HTR-8/SVneo (cell line): Measurements from ENCODE around the gene THAP11.
"Not testable (repeated sequence)": the region's sequence is repeated elsewhere in the genome, so short reads cannot be mapped to it uniquely, and the experiment has no call there.

Source experiments
- DNase-seq: peaks from one replicate; pipeline ENCODE4 v3.0.0; 2011; ENCODE audit warnings: low spot score, mixed read lengths; ENCODE audit not compliant: insufficient read length
- FAIRE-seq: peaks from 2 replicates; lab custom pipeline; 2011; peaks lifted over from hg19 to GRCh38; lab: Jason Lieb, UNC

THAP11 gene

DNA sequence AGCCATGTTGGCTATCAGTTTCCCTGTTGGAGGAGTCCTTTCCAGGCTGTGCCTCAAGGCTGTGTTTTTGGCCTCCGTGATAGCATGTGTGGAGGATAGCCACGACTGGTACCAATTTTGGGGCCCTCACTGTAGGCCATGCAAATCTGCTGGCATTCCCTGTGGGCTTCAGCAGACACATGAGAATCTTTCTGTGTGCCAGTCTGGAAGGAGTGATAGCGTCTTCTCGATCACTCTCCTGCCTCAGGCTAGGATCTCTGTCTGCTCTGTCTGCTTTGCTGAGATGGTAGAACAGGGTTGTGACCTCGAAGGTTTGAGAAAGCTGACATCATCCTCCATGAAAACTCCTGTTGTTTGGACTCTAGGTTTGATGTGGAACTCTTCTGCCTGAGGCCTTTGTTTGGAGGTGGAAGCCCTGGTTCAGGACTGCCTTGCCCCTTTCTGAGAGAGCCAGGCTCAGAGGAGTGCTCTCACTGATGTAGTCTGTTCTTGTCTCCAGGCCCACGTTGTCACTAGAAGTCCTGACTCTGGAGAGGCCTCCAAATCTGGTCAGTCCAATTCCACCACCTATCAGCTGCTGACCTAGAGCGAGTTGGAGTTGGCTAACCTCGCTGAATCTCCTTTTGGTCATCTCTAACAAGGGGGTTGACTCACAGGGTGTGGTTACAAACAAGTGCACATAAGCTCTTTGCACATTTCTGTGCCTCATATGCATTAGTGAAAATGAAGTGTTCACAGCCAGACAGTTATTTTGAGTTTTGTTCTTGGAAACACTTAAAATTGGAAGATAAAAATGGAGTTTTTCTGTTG, 18.7 kb downstream of the THAP11 start:
- DNase-seq (no peak), FAIRE-seq (no peak)

DNA sequence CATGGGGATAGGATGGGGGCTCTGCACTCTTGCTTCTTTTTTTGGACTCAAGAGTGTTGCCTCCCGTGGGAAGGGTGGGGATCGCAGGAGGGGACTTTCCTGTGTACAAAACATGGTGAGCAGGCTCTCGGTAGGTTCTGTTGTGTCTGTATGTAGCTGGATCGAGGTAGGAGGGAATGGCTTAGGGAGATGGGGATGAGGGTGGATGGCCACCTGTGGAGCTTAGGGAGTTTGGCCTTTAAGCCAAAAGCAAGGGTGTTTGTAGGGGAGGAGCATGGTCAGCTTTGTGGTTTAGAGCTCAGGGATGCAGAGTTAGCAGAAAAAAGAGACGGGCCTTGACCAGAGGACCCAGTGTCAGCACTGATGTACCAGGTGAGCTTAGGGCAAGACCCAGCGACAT, 19.8 kb downstream of the THAP11 start:
- no peak for DNase-seq
- FAIRE-seq = no peak

DNA sequence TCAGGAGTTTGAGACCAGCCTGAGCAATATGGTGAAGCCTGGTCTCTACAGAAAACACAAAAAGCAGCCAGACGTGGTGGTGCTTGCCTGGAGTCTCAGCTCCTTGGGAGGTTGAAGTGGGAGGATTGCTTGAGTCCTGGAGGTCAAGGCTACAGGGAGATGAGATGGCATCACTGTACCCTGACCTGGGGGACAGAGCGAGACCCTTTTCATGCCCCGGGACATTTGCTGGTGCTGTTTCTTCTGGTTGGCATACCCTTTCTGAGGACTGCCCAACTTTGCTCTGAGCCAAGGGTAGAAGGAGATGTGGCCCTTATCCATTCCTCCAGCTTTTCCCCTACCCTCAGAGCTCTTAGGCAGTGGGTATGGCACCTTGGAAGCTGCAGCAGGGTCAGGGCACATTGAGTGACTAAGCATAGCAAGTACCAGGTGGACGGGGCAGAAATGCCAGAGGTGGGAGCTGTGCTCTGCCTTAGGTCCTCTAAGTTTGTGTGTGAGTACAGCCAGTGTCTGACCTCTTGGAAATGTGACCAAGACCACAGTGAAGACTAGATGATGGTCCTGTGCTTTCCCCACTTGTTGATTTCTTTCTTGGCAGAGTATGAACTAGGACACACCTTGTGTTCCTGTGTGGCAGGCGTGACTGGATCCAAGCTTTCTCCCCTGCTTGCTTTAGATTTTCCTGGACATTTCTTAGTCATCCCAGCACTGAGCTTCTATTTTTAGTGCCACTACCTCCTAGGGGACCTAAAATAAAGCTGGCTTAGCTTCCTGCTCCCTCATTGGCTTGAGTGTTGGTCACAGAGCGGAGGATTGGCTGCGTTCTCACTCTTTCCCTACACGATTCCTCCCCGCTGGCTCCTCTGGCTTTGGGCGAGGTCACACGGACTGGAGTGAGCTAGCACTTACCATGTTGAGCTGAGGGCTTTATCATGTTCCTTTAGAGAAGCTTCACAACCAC, 20.8 kb downstream of the THAP11 start:
- FAIRE-seq (no peak), DNase-seq (no peak)

DNA sequence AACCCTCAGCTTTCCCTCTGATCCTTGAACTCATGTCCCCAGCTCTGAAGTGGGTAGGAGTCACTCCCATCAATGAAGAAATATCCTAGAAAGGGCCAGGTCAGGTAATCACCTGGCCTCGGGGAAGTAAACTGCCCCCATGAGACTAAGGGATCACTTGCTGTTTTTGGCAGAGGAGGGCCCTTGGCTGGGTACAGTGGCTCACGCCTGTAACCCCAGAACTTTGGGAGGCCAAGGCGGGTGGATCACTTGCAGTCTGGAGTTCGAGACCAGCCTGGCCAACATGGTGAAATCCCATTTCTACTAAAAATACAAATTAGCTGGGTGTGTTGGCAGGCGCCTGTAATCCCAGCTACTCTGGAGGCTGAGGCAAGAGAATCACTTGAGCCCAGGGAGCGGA, 21.9 kb downstream of the THAP11 start:
- not testable (repeated sequence) for DNase-seq

DNA sequence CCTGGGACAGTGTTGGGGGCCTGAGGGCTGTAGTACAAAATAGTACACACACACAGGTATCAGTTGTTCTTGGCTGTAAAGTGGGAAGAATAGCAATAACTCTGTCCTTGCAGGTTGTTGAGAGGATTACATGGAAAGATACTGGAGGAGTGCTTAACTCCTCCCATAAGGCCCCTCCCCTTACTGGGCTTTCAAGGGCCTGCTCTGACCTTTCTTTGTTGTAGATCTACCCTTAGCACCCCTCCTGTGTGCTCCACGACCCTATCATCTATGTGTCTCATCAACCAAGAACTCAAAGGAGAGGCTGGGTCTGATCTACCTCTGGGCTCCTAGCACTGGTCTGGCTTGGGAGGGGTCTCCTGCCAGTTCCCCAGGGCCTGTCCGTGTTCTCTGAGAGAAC, 22.5 kb downstream of the THAP11 start:
- DNase-seq (no peak), FAIRE-seq (no peak)

More for the DNA sequence above, 21.9 kb downstream of the THAP11 start:
- FAIRE-seq = not testable (repeated sequence)

DNA sequence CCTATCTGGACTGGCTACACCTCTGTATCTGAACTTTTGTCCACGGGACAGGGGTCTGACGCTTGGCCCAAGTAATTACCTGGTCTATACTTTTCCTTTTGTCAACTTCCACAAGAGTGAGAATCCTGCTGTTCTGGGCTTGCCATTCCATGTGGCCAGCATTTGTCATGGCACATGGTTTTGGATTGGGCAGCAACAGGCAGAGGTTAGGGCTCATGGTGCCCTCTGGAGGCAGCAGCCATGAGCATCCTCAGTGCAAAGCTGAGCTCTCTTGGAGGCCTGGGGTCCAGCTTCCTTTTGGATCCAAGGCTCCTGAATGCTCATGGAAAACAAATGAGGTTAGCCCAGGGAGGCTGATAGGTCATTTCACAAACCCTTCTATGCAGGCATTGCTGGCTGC, 23.2 kb downstream of the THAP11 start:
- no peak for FAIRE-seq
- DNase-seq = peak; percentile 53

DNA sequence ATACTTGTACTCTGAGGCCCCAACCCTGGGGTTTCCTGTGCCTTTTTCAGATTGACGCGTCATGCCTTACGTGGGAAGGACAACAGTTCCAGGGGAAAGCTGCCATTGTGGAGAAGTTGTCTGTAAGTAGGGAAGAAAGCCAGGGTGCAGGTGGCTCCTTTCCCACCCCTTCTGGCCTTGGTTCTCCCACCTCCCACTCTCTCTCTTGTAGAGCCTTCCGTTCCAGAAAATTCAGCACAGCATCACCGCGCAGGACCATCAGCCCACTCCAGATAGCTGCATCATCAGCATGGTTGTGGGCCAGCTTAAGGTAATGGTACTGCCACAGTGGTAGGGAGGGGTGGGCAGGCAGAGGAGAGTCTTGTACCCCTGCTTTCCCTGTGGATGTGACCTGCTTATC, 26.2 kb downstream of the THAP11 start:
- no peak for FAIRE-seq
- DNase-seq = no peak

DNA sequence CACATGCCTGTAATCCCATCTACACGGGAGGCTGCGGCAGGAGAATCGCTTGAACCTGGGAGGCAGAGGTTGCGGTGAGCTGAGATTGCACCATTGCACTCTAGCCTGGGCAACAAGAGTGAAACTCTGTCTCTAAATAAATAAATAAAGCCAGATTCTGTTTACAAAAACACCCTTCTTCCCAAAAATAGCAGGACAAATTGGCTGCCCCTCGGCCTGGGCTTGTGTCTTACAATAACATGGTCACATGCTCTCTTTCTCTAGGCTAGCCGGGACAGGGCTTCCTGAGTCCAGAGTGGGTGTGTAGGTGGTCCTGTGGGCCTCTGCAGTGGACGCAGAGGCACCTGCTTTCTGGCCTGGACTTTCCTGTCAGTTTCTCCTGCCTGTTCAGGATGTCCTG, 27.5 kb downstream of the THAP11 start:
- FAIRE-seq = no peak
- no peak for DNase-seq

DNA sequence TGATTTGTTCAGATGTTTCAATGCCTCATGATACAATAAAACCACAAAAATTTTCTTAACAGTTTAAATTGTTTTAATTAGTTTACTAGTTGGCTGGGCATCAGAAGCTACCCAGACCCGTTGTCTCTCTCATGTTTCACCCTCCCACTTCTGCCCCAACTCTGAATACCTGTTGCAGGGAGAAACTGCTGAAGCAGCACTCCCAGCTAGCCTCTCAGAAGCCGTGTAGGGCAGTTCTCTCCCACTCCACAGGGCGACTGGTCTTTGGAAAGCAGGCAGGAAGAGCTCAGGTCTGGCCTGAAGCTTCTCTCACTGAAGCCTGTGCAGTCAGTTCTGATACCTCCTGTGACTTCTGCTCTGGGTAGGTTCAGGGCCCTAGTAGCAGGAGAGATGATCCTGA, 29.1 kb downstream of the THAP11 start:
- DNase-seq (no peak), FAIRE-seq (no peak)

DNA sequence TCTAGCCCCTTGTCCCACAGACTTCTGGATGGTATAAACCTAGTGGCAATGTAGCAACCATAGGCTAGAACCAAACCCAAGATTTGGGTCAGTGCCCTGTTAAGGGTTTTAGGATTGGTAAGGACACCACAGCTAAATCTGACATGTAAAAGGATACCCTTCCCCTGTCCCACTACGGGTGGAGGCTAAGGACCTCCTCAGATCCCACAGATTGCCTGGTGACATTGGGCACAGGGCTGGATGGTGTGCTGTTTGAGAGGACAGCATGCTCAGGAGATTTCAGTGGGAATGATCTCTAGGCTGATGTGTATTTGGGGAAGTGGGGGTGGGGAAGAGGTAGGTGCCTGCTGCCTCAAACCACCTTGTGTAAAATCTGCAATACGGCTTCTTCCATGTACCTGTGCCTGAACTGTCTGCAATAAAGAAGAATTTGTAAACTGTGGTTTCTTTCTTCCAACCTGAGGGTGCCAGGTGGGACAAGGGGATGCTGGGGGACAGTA, 30.1 kb downstream of the THAP11 start:
- DNase-seq (no peak), FAIRE-seq (no peak)

DNA sequence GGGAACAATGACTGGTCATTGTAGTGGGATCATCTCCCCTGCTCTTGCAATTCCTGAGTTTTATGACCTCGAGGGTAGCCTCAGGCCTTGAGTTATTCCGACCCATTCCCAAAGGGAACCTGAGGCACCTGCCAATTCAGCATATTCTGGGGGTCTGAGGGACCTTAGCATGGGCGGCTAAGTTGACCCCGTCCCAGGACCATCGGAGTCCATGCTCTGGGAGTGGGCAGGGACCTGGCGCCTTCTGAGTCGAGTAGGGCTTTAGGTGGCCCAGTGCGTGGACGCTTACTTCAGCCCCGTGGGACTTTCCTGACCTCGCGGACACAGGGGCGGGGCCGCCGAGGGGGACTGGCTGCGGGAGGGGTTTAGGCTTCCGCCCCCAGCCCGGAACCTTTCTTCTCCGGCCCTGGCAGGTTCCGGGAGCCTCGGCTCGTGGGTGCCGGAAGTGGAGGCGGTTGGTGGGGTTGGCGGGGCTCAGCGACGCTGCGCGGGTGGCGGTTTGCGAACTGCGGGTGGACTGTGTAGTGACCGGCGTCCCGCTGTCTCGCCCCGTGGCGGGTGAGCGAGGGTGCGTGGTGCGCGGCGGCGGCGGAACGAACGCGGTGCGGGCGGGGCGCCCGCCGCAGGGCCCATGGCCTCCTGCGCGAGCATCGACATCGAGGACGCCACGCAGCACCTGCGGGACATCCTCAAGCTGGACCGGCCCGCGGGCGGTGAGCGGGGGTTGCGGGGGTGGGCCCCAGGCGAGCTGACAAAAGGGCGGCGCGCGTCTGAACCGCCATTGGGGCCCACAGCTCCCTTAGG, 30.7 kb downstream of the THAP11 start, which contains the start of gene EDC4:
Gene EDC4, plus strand, starts transcription at position 422 of the 804 bp plus-strand sequence. Its CDS starts 210 bp downstream, at position 632.
- DNase-seq (peak; percentile 86), FAIRE-seq (peak; percentile 59)

DNA sequence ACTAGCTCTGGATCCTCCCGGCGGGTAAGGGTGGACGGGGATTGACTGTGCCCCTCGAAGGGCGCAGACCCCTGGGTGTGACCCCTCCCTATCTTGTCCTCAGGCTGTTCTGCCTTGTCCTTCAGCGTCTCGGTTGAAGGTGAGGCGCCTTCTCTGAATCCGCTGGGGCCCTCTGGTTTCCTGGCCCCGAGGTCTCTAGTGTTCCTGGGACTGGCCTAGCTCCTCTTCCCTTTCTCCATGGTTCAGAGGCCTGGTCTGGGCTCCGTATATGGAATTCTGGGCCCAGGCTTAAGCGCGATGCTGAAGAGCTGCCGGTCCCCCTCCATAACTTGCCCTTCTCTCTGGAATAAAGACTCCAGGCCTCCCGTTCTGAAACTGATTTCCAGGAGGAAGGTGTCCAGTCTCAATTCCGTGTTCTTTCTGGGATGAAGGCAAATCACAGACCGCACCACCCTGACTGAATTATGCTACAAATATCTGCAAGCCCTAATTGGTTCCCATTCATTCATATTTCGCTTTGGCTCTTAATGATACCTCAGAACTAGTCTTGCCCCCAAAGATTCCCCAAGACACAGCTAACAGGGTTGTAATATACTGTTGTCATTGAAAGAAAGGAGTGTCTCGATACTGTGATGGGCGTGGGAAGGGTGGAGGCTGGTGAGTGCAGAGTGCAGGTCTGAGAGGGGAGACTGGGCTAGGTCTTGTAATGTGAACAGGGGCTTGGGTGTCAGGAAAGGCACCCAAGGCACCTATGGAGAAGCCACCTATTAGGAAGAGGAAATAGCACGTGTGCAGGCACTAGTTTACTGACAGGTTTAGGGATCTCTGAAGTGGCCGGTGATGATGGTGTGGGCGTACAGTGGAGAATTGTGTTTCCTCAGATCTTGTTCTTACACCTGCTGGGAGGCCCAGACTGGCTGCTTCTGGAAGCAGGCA, 31.6 kb downstream of the THAP11 start:
- no peak for FAIRE-seq
- DNase-seq = no peak

DNA sequence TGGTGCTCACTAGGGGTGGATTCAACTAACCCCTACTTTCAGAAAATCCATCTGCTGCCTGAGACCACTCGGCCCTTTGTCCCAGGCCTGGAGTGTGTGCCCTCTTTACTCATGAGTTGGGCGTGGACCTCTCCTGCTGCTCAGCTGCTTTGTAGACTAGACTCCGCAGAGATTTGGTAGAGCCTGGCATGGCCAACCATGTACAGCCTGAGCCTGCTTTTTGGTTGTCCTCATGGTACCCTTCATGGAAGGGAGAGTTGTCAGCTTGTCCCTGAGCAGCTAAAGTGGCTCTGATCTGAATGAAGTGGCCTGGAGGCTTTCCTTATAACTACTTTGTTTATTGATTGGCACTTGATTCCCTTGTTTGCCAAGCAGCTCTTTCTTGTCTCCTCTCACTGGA, 32.3 kb downstream of the THAP11 start:
- DNase-seq (no peak), FAIRE-seq (no peak)

DNA sequence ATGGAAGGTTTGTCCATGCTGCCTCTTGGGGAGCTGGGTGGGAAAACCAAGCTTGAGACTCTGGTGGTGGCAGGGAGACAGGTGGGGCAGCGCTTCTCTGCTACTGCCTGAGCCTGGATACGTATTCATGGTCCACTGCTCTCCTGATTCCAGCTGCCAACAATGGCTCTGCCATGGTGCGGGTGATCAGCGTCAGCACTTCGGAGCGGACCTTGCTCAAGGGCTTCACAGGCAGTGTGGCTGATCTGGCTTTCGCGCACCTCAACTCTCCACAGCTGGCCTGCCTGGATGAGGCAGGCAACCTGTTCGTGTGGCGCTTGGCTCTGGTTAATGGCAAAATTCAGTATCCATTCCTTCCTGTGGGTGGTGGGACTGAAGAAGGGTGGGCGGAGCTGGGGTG, 34.9 kb downstream of the THAP11 start:
- FAIRE-seq = no peak

DNA sequence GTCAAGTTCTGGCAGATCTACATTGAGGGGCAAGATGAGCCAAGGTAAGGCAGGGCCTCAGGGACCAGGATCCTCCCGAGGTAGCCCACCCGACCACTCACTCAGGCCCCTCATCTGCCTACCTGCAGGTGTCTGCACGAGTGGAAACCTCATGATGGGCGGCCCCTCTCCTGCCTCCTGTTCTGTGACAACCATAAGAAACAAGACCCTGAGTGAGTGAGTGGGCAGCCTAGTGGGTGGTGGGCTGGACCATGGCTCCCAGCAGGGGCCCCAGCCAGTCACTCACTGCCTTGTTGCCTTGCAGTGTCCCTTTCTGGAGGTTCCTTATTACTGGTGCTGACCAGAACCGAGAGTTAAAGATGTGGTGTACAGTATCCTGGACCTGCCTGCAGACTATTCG, 36.1 kb downstream of the THAP11 start:
- FAIRE-seq = no peak
- no peak for DNase-seq

More for the DNA sequence above, 34.9 kb downstream of the THAP11 start:
- DNase-seq = no peak

DNA sequence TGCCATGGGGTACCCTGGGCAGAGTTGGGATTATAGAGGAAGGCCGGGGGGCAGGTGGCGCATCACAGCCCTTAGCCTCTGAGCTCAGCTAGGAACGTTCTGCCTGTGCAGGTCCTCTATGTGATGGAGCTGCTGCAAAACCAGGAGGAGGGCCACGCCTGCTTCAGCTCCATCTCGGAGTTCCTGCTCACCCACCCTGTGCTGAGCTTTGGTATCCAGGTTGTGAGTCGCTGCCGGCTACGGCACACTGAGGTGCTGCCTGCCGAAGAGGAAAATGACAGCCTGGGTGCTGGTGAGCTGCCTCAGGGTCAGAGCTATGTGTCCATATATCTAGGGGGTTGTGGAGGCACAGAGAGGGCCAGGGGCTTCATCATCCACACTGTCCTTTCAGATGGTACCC, 36.7 kb downstream of the THAP11 start:
- no peak for DNase-seq
- no peak for FAIRE-seq

DNA sequence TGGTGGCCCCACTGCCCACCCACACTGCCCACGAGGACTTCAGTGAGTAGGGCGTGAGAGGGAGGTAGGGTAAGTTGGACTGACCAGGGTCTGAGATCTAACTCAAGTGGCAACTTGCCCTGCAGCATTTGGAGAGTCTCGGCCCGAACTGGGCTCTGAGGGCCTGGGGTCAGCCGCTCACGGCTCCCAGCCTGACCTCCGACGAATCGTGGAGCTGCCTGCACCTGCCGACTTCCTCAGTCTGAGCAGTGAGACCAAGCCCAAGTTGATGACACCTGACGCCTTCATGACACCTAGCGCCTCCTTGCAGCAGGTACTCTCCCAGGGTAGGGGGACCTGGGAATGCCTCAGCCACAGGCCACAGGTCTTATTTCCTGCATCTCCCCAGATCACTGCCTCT, 37.3 kb downstream of the THAP11 start:
- FAIRE-seq = no peak
- no peak for DNase-seq

DNA sequence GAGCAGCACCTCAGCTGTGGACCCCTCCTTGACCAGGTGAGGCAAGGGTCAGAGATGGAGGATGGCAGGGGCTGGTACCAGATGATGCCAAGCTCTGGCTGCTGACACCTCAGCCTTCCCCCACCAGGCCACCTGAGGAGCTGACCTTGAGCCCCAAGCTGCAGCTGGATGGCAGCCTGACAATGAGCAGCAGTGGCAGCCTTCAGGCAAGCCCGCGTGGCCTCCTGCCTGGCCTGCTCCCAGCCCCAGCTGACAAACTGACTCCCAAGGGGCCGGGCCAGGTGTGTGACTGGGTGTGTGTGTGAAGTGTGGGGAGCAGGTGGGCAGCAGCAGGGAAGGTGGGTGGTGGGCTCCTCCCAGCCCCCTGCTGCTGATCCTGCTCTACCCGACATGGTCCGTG, 37.8 kb downstream of the THAP11 start:
- no peak for FAIRE-seq
- no peak for DNase-seq

DNA sequence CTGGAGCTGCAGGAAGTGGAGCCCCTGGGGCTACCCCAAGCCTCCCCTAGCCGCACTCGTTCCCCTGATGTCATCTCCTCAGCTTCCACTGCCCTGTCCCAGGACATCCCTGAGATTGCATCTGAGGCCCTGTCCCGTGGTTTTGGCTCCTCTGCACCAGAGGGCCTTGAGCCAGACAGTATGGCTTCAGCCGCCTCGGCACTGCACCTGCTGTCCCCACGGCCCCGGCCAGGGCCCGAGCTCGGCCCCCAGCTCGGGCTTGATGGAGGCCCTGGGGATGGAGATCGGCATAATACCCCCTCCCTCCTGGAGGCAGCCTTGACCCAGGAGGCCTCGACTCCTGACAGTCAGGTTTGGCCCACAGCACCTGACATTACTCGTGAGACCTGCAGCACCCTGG, 38.5 kb downstream of the THAP11 start:
- FAIRE-seq (no peak), DNase-seq (no peak)
